Caco-2 (cell line): ENCODE results near the gene OR2AE1. TPM values are rescaled to one million over a fixed set of nuclear protein-coding genes. Genes with fewer than 3 reads are reported as not detected.
"Not testable (repeated sequence)": the region's sequence is repeated elsewhere in the genome, so short reads cannot be mapped to it uniquely, and the experiment has no call there.

Experiments
- BruUV-seq: library from RNA; stranded (reverse); fragments of 400-500 nt; replicated peaks from 2 replicates; lab custom pipeline; 2021; lab: Mats Ljungman, UMichigan
- CTCF ChIA-PET: fragments of 300-600 bp; sonication (Branson Sonifier 250); formaldehyde crosslinking; loops from one replicate; lab custom pipeline; 2022; ENCODE audit warnings: antibody characterized with exemption; lab: Charles Lee
- POLR2A ChIA-PET: fragments of 300-600 bp; sonication (Branson Sonifier 250); formaldehyde crosslinking; loops from one replicate; lab custom pipeline; 2022; ENCODE audit warnings: antibody characterized with exemption; lab: Charles Lee
- DNase-seq, 2 experiments: peaks; one replicate each; pipeline versions ENCODE4 v3.0.0 to v3.0.0-alpha.2; 2020 to 2022
- H3K27me3 ChIP-seq: replicated peaks from 2 replicates; pipeline ENCODE4 v1.6.0; 2011; ENCODE audit warnings: low read length; ENCODE audit not compliant: control insufficient read depth, insufficient read depth
- H3K36me3 ChIP-seq: 2 replicates; pipeline ENCODE4 v1.5.1; 2011; ENCODE audit warnings: low read length; ENCODE audit not compliant: control insufficient read depth, insufficient read depth
- H3K4me1 ChIP-seq: fragments of 250-450 bp; sonication (Bioruptor Pico); 2 replicates; pipeline ENCODE4 v1.5.1; 2020; ENCODE audit warnings: mild to moderate bottlenecking
- H3K4me3 ChIP-seq: 2 replicates; pipeline ENCODE4 v1.5.1; 2011; ENCODE audit warnings: low read depth, mild to moderate bottlenecking, control low read depth, low read length
- H3K9me3 ChIP-seq: fragments of 250-450 bp; sonication (Bioruptor Pico); 2 replicates; pipeline ENCODE4 v1.5.1; 2020; ENCODE audit warnings: mild to moderate bottlenecking, moderate library complexity
- H3K27ac Mint-ChIP-seq: one replicate; pipeline ENCODE4 v1.8.0; 2022; ENCODE audit warnings: mixed read lengths; ENCODE audit not compliant: unreplicated experiment
- H3K27me3 Mint-ChIP-seq: one replicate; pipeline ENCODE4 v1.8.0; 2022; ENCODE audit warnings: mixed read lengths; ENCODE audit not compliant: insufficient read depth, unreplicated experiment
- H3K36me3 Mint-ChIP-seq: one replicate; pipeline ENCODE4 v1.8.0; 2022; ENCODE audit warnings: mild to moderate bottlenecking, mixed read lengths; ENCODE audit not compliant: insufficient read depth, unreplicated experiment
- H3K4me1 Mint-ChIP-seq: one replicate; pipeline ENCODE4 v1.8.0; 2022; ENCODE audit warnings: low read depth, mixed read lengths; ENCODE audit not compliant: unreplicated experiment
- H3K4me3 Mint-ChIP-seq: one replicate; pipeline ENCODE4 v1.8.0; 2022; ENCODE audit warnings: mild to moderate bottlenecking, moderate library complexity, mixed read lengths; ENCODE audit not compliant: unreplicated experiment
- H3K9me3 Mint-ChIP-seq: one replicate; pipeline ENCODE4 v1.8.0; 2022; ENCODE audit warnings: mixed read lengths; ENCODE audit not compliant: unreplicated experiment
- intact Hi-C: fragments of 100-400 bp; cut with micrococcal nuclease; formaldehyde crosslinking; loops from one replicate; pipeline ENCODE4 v1.10.0; 2022; ENCODE audit not compliant: unreplicated experiment
- total RNA-seq: library from RNA; stranded (reverse); gene quantifications from 2 replicates; pipeline ENCODE4 v1.2.3, GENCODE V29; 2022
- TF ChIP-seq, protein P1 (sequence below), 2 experiments: fragments of 200-600 bp in 1 of 2; IDR thresholded peaks; 1 replicate in 1 of 2; 2 replicates in 1 of 2; pipeline versions ENCODE4 v1.5.1 to v1.8.0; 2011 to 2022; ENCODE audit warnings: antibody characterized with exemption in 1 of 2, control low read depth in 1 of 2, inconsistent platforms in 1 of 2, low read depth in 1 of 2, low read length in 1 of 2, mild to moderate bottlenecking in 1 of 2, moderate library complexity in 1 of 2; ENCODE audit not compliant: insufficient read depth in 1 of 2, severe bottlenecking in 1 of 2, unreplicated experiment in 1 of 2

OR2AE1 gene
- total RNA-seq, 1 experiment from 2014 or later, result not detected

DNA sequence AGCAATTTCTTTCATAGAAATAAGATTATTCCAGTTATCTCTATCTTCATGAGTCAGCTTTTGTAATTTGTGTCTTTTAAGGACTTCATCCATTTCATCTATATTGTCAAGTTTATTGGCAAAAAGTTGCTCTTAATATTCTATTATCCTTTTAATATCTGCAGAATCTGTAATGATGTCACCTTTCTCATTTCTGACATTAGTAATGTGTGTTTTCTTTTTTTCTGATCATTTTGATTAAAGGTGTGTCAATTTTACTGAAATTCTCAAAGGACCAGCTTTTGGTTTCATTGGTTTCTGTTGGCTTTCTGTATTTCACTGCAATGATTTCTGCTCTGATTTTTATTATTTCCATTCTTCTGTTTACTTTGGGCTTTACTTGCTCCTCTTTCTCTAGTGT lies 17.9 kb upstream of the OR2AE1 start:
- POLR2A ChIA-PET, result interaction anchor here (0.7 kb wide), 1 partner anchor 336 kb away, joined by 4 read pairs; no protein-coding TSS in a partner anchor
- no peak overlapping the region for H3K4me3 Mint-ChIP-seq
- Histone ChIP-seq H3K27me3 (no peaks in the 10 kb centered on the region), H3K4me1 (no peaks in the 10 kb centered on the region), H3K9me3 (peaks cover 7% of the 10 kb centered on the region; the same call in 1 of the 2 replicates), H3K36me3 (no peaks in the 10 kb centered on the region), H3K4me3 (no peak overlapping the region)
- CTCF ChIA-PET, result no interaction called here
- H3K27me3 Mint-ChIP-seq, result no peaks in the 10 kb centered on the region
- intact Hi-C loops, result no loop called here
- no TSS peak for BruUV-seq
- H3K4me1 Mint-ChIP-seq, result no peaks in the 10 kb centered on the region
- peaks cover 6% of the 10 kb centered on the region for H3K9me3 Mint-ChIP-seq
- H3K36me3 Mint-ChIP-seq, result no peaks in the 10 kb centered on the region
- H3K27ac Mint-ChIP-seq, result no peak overlapping the region
- no peak for DNase-seq
- TF ChIP-seq, protein P1, sequence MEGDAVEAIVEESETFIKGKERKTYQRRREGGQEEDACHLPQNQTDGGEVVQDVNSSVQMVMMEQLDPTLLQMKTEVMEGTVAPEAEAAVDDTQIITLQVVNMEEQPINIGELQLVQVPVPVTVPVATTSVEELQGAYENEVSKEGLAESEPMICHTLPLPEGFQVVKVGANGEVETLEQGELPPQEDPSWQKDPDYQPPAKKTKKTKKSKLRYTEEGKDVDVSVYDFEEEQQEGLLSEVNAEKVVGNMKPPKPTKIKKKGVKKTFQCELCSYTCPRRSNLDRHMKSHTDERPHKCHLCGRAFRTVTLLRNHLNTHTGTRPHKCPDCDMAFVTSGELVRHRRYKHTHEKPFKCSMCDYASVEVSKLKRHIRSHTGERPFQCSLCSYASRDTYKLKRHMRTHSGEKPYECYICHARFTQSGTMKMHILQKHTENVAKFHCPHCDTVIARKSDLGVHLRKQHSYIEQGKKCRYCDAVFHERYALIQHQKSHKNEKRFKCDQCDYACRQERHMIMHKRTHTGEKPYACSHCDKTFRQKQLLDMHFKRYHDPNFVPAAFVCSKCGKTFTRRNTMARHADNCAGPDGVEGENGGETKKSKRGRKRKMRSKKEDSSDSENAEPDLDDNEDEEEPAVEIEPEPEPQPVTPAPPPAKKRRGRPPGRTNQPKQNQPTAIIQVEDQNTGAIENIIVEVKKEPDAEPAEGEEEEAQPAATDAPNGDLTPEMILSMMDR (IDR thresholded peaks at IDR 0.05; ENCODE audit: insufficient read depth in 1 of 2, low read depth in 1 of 2, low read length in 1 of 2, severe bottlenecking in 1 of 2, unreplicated experiment in 1 of 2), result no peak

DNA sequence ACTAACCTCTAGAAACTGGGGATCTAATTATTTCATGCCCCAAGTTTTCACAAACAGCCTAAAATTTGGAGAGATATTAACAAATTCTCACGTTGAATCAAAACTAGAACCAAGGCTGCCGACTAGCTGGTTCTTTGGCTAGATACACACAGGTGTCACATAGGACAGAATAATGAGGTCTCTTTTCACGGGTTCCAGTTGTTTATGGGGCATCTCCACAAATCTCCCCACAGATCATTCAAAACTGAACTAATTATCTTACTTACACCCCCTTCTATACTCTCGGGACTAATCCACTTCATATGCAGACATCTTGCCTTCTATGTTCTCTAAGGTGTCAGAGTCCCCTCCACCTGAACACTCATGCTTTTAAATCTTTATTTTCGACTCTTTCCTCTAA lies 16.4 kb upstream of the OR2AE1 start:
- Mint-ChIP-seq H3K27ac (no peak overlapping the region), H3K36me3 (no peaks in the 10 kb centered on the region), H3K27me3 (no peaks in the 10 kb centered on the region), H3K4me3 (no peak overlapping the region), H3K4me1 (no peaks in the 10 kb centered on the region), H3K9me3 (peaks cover 14% of the 10 kb centered on the region)
- Histone ChIP-seq H3K36me3 (no peaks in the 10 kb centered on the region), H3K4me1 (no peaks in the 10 kb centered on the region), H3K9me3 (peaks cover 7% of the 10 kb centered on the region; the same call in 1 of the 2 replicates), H3K4me3 (no peak overlapping the region), H3K27me3 (no peaks in the 10 kb centered on the region)
- intact Hi-C loops, result no loop called here
- POLR2A ChIA-PET, result no interaction called here
- TF ChIP-seq, protein P1 (IDR thresholded peaks at IDR 0.05; ENCODE audit: insufficient read depth in 1 of 2, low read depth in 1 of 2, low read length in 1 of 2, severe bottlenecking in 1 of 2, unreplicated experiment in 1 of 2), result no peak
- CTCF ChIA-PET, result no interaction called here
- BruUV-seq, result no TSS peak
- no peak for DNase-seq

DNA sequence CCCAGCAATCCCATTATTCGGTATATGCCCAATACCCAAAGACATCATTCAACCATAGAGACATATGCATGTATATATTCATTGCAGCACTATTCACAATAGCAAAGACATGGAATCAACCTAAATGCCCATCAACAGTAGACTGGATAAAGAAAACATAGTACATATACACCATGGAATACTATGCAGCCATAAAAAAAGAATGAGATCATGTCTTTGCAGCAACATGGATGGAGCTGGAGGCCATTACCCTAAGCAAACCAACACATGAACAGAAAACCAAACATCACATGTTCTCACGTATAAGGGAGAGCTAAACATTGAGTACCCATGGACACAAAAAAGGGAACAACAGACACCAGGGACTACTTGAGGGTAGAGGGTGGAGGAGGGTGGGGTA lies 13.5 kb upstream of the OR2AE1 start:
- POLR2A ChIA-PET, H3K4me3 ChIP-seq, CTCF ChIA-PET, H3K27ac Mint-ChIP-seq, H3K27me3 Mint-ChIP-seq, H3K27me3 ChIP-seq, H3K36me3 ChIP-seq, H3K9me3 ChIP-seq, H3K4me3 Mint-ChIP-seq, DNase-seq, H3K36me3 Mint-ChIP-seq, intact Hi-C loops, H3K4me1 Mint-ChIP-seq, H3K4me1 ChIP-seq, BruUV-seq: not testable (repeated sequence)
- H3K9me3 Mint-ChIP-seq, result peaks cover 14% of the 10 kb centered on the region

DNA sequence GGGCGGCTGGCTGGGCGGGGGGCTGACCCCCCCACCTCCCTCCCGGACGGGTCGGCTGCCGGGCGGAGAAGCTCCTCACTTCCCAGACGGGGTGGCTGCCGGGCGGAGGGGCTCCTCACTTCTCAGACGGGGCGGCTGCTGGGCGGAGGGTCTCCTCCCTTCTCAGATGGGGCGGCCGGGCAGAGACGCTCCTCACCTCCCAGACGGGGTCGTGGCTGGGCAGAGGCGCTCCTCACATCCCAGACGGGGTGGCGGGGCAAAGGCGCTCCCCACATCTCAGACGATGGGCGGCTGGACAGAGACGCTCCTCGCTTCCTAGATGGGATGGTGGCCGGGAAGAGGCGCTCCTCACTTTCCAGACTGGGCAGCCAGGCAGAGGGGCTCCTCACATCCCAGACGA lies 11.5 kb upstream of the OR2AE1 start:
- H3K27me3 Mint-ChIP-seq, H3K4me3 ChIP-seq, intact Hi-C loops, DNase-seq, H3K27me3 ChIP-seq, H3K36me3 ChIP-seq, H3K9me3 ChIP-seq, POLR2A ChIA-PET, H3K27ac Mint-ChIP-seq, H3K4me1 ChIP-seq, BruUV-seq, CTCF ChIA-PET, H3K36me3 Mint-ChIP-seq, H3K4me1 Mint-ChIP-seq, H3K4me3 Mint-ChIP-seq: not testable (repeated sequence)
- H3K9me3 Mint-ChIP-seq, result peaks cover 14% of the 10 kb centered on the region
